GM23338 (cell line): ENCODE measurements around the gene DMRTA2. TPM values are rescaled to one million over a fixed set of nuclear protein-coding genes. Genes with fewer than 3 reads are reported as not detected.

Source experiments
- ATAC-seq: fragments of 200-7000 bp; cut with Tn5 transposase; 3 replicates; pipeline ENCODE4 v1.9.1; 2020
- DNase-seq: peaks from one replicate; pipeline ENCODE4 v3.0.0-alpha.2; 2015; ENCODE audit warnings: low spot score
- H2AFZ ChIP-seq: fragments of 200-600 bp; sonication (generic); 2 replicates; pipeline ENCODE4 v1.8.0; 2016; ENCODE audit warnings: antibody characterized with exemption, mild to moderate bottlenecking, moderate library complexity
- H3F3A ChIP-seq: fragments of 200-600 bp; sonication (generic); replicated peaks from 2 replicates; pipeline ENCODE4 v1.8.0; 2017; ENCODE audit warnings: antibody characterized with exemption, mixed run types, low read depth
- H3K27ac ChIP-seq: fragments of 200-600 bp; sonication (generic); 2 replicates; pipeline ENCODE4 v1.6.1; 2016; ENCODE audit warnings: low read depth
- H3K27me3 ChIP-seq: fragments of 200-600 bp; sonication (generic); 2 replicates; pipeline ENCODE4 v1.8.0; 2016; ENCODE audit warnings: mild to moderate bottlenecking, mixed run types, moderate library complexity; ENCODE audit not compliant: insufficient read depth
- H3K36me3 ChIP-seq: fragments of 200-600 bp; sonication (generic); 2 replicates; pipeline ENCODE4 v1.8.0; 2016; ENCODE audit warnings: mild to moderate bottlenecking; ENCODE audit not compliant: insufficient read depth
- H3K4me1 ChIP-seq: fragments of 200-600 bp; sonication (generic); 2 replicates; pipeline ENCODE4 v1.8.0; 2016; ENCODE audit warnings: mild to moderate bottlenecking, moderate library complexity; ENCODE audit not compliant: insufficient read depth
- H3K4me2 ChIP-seq: fragments of 200-600 bp; sonication (generic); 2 replicates; pipeline ENCODE4 v1.7.1; 2017; ENCODE audit warnings: mixed run types
- H3K4me3 ChIP-seq: fragments of 200-600 bp; sonication (generic); 2 replicates; pipeline ENCODE4 v1.6.1; 2016; ENCODE audit warnings: mixed run types
- H3K79me2 ChIP-seq: fragments of 200-600 bp; sonication (generic); replicated peaks from 2 replicates; pipeline ENCODE4 v1.8.0; 2017; ENCODE audit warnings: mild to moderate bottlenecking; ENCODE audit not compliant: insufficient read depth
- H3K9me2 ChIP-seq: fragments of 200-600 bp; sonication (generic); 2 replicates; pipeline ENCODE4 v1.8.0; 2017; ENCODE audit not compliant: insufficient read depth
- H4K20me1 ChIP-seq: fragments of 200-600 bp; sonication (generic); replicated peaks from 2 replicates; pipeline ENCODE4 v1.8.0; 2017; ENCODE audit warnings: mild to moderate bottlenecking; ENCODE audit not compliant: insufficient read depth
- H3K27ac Mint-ChIP-seq: 2 replicates; pipeline ENCODE4 v1.8.0; 2020; ENCODE audit warnings: inconsistent platforms, mild to moderate bottlenecking, moderate library complexity, mixed read lengths
- H3K27me3 Mint-ChIP-seq: 3 replicates; pipeline ENCODE4 v1.8.0; 2022; ENCODE audit warnings: low read depth, mild to moderate bottlenecking, moderate library complexity, mixed read lengths, inconsistent platforms; ENCODE audit not compliant: insufficient read depth, poor library complexity
- H3K36me3 Mint-ChIP-seq: 3 replicates; pipeline ENCODE4 v1.8.0; 2021; ENCODE audit warnings: low read depth, mild to moderate bottlenecking, inconsistent platforms, moderate library complexity, mixed read lengths
- H3K4me1 Mint-ChIP-seq: 3 replicates; pipeline ENCODE4 v1.8.0; 2020; ENCODE audit warnings: mild to moderate bottlenecking, inconsistent platforms, mixed read lengths
- H3K4me3 Mint-ChIP-seq: 3 replicates; pipeline ENCODE4 v1.8.0; 2021; ENCODE audit warnings: moderate library complexity, mild to moderate bottlenecking, inconsistent platforms, mixed read lengths
- H3K9me3 Mint-ChIP-seq: 3 replicates; pipeline ENCODE4 v1.8.0; 2020; ENCODE audit warnings: moderate library complexity, mild to moderate bottlenecking, inconsistent platforms, mixed read lengths
- CREB1 ChIP-seq: fragments of 250-450 bp; sonication (Bioruptor Pico); IDR thresholded peaks from 2 replicates; pipeline ENCODE4 v1.5.0; 2020; ENCODE audit warnings: low read depth, mild to moderate bottlenecking, moderate library complexity
- CTCF ChIP-seq, 2 experiments: fragments of 200-600 bp in 1 of 2; sonication (generic) in 1 of 2; conservative IDR thresholded peaks; 2 replicates each; pipeline versions ENCODE4 v1.5.1 to v1.6.1; 2016 to 2017; ENCODE audit warnings: antibody characterized with exemption in 2 of 2, low read depth in 2 of 2, mild to moderate bottlenecking in 2 of 2, moderate library complexity in 1 of 2
- EZH2phosphoT487 ChIP-seq: fragments of 200-600 bp; sonication (generic); IDR thresholded peaks from one replicate; pipeline ENCODE4 v1.8.1; 2018; ENCODE audit warnings: antibody characterized with exemption; ENCODE audit not compliant: unreplicated experiment
- JUNB ChIP-seq: IDR thresholded peaks from one replicate; pipeline ENCODE4 v1.6.1; 2016; ENCODE audit warnings: antibody characterized with exemption; ENCODE audit not compliant: unreplicated experiment
- STAT1 ChIP-seq: IDR thresholded peaks from one replicate; pipeline ENCODE4 v1.6.1; 2016; ENCODE audit warnings: antibody characterized with exemption; ENCODE audit not compliant: unreplicated experiment
- ZNF331 ChIP-seq: fragments of 250-450 bp; sonication (Bioruptor Pico); IDR thresholded peaks from 2 replicates; pipeline ENCODE4 v1.5.0; 2020; ENCODE audit warnings: low read depth, mild to moderate bottlenecking, moderate library complexity
- polyA plus RNA-seq: library from polyadenylated mRNA; unstranded; fragments of >200 nt; fragmentation: Nextera tagmentation; extraction: Ambion mirVana; gene quantifications from 2 replicates; pipeline ENCODE4 v1.2.1, GENCODE V29; 2016
- total RNA-seq: library from RNA; depleted of rRNA; stranded (reverse); fragments of >200 nt; shearing (Covaris generic); gene quantifications from 2 replicates; pipeline ENCODE4 v1.2.3, GENCODE V29; 2014

Gene DMRTA2
- total and polyA plus RNA-seq, 2 experiments from 2014 or later: 0.07 TPM; not detected in 1

GRCh38 chr1:50421366-50421748 lies 1.9 kb downstream of the DMRTA2 start:
- Histone ChIP-seq H4K20me1 (peaks cover 41% of the 10 kb centered on the region), H3K79me2 (no peaks in the 10 kb centered on the region), H3K9me2 (no peaks in the 10 kb centered on the region), H3K27me3 (peaks cover 100% of the 10 kb centered on the region), H3K36me3 (no peaks in the 10 kb centered on the region), H2AFZ (peak overlapping the region; percentile 80; the same call in 1 of the 2 replicates), H3K4me1 (peaks cover 34% of the 10 kb centered on the region), H3F3A (0 out of 2 replicates have a peak, but pooled peaks cover 13% of the 10 kb centered on the region), H3K4me2 (peak overlapping the region; percentile 93), H3K4me3 (peak overlapping the region; percentile 51), H3K27ac (no peak overlapping the region)
- H3K36me3 Mint-ChIP-seq: peaks cover 4% of the 10 kb centered on the region; the same call in 2 of the 3 replicates
- peaks cover 64% of the 10 kb centered on the region for H3K4me1 Mint-ChIP-seq
- no peak; a peak in 1 of 4 replicates for TF ChIP-seq CTCF (conservative IDR thresholded peaks at IDR 0.05; ENCODE audit: low read depth in 2 of 2)
- DNase-seq (peak; percentile 55), ATAC-seq (no peak)
- H3K9me3 Mint-ChIP-seq: peaks cover 11% of the 10 kb centered on the region
- H3K27me3 Mint-ChIP-seq: peaks cover 96% of the 10 kb centered on the region
- H3K27ac Mint-ChIP-seq: no peak overlapping the region
- peak overlapping the region; percentile 76 for H3K4me3 Mint-ChIP-seq

- peak overlapping the region; percentile 51 for H3K4me3 ChIP-seq
Measured at GRCh38 chr1:50420689-50421365, 2.4 kb downstream of the DMRTA2 start.

More at GRCh38 chr1:50420689-50421365, 2.4 kb downstream of the DMRTA2 start:
- H3K79me2 ChIP-seq: no peaks in the 10 kb centered on the region
- peaks cover 36% of the 10 kb centered on the region for H4K20me1 ChIP-seq
- no peaks in the 10 kb centered on the region for H3K9me2 ChIP-seq
- ATAC-seq (peak; percentile 5), DNase-seq (peak; percentile 72)
- Mint-ChIP-seq H3K9me3 (peaks cover 11% of the 10 kb centered on the region), H3K4me1 (peaks cover 65% of the 10 kb centered on the region), H3K27me3 (peaks cover 96% of the 10 kb centered on the region), H3K27ac (no peak overlapping the region), H3K36me3 (peaks cover 4% of the 10 kb centered on the region; the same call in 2 of the 3 replicates), H3K4me3 (peak overlapping the region; percentile 56)
- H2AFZ ChIP-seq: peak overlapping the region; percentile 80
- H3K27ac ChIP-seq: no peak overlapping the region
- peaks cover 35% of the 10 kb centered on the region for H3K4me1 ChIP-seq
- H3F3A ChIP-seq: 0 out of 2 replicates have a peak, but pooled peaks cover 10% of the 10 kb centered on the region
- peak overlapping the region; percentile 93 for H3K4me2 ChIP-seq
- peaks cover 100% of the 10 kb centered on the region for H3K27me3 ChIP-seq
- no peaks in the 10 kb centered on the region for H3K36me3 ChIP-seq
- TF ChIP-seq JUNB: no peak
- TF ChIP-seq CTCF (conservative IDR thresholded peaks at IDR 0.05; ENCODE audit: low read depth in 2 of 2): no peak
- peak; percentile 84 for TF ChIP-seq EZH2phosphoT487
- no peak for TF ChIP-seq STAT1
- peak; percentile 65; the same call in 1 of the 2 replicates for TF ChIP-seq CREB1
- no peak for TF ChIP-seq ZNF331
